Suprapubic skin (tissue), 4 donors: Measurements from ENCODE around the gene B4GALT5. TPM values are rescaled to one million over a fixed set of nuclear protein-coding genes. Genes with fewer than 3 reads are reported as not detected.
A peak's percentile ranks its signal among the peaks of the same experiment; 100 is the strongest.

ENCODE experiments used
- DNase-seq, 2 donors: peaks; one replicate each; pipeline ENCODE4 v3.0.0-alpha.2; 2019; ENCODE audit warnings: low spot score in 2 of 2
- H3K27ac ChIP-seq: fragments of 200-600 bp; sonication (generic); one replicate; pipeline ENCODE4 v1.5.1; 2019
- H3K27me3 ChIP-seq: fragments of 200-600 bp; sonication (generic); one replicate; pipeline ENCODE4 v1.5.1; 2019
- H3K36me3 ChIP-seq: fragments of 200-600 bp; sonication (generic); one replicate; pipeline ENCODE4 v1.5.1; 2019
- H3K4me1 ChIP-seq: fragments of 200-600 bp; sonication (generic); one replicate; pipeline ENCODE4 v1.5.1; 2019
- H3K4me3 ChIP-seq: fragments of 200-600 bp; sonication (generic); one replicate; pipeline ENCODE4 v1.5.1; 2019; ENCODE audit warnings: mild to moderate bottlenecking
- H3K9me3 ChIP-seq: fragments of 200-600 bp; sonication (generic); one replicate; pipeline ENCODE4 v1.5.1; 2019
- EP300 ChIP-seq: sonication (generic); formaldehyde crosslinking; IDR thresholded peaks from one replicate; pipeline ENCODE4 v1.6.1; 2017; ENCODE audit warnings: antibody characterized with exemption
- POLR2A ChIP-seq, 2 donors: fragments of 450-650 bp; IDR thresholded peaks; one replicate each; pipeline ENCODE4 v1.6.1; 2017; ENCODE audit warnings: antibody characterized with exemption in 2 of 2, mild to moderate bottlenecking in 2 of 2, moderate library complexity in 2 of 2
- POLR2AphosphoS5 ChIP-seq, 3 donors: sonication (generic); formaldehyde crosslinking; IDR thresholded peaks; one replicate each; pipeline ENCODE4 v1.6.1; 2017; ENCODE audit warnings: antibody characterized with exemption in 3 of 3
- WGBS: methylation state at CpG from one replicate; pipeline ENCODE4 v1.1.5; 2018; 5-methylcytosine and 5-hydroxymethylcytosine counted together
- total RNA-seq, 4 donors: library from RNA; depleted of rRNA; stranded (reverse); fragments of >200 nt; gene quantifications; one replicate each; pipeline ENCODE4 v1.1.0, GENCODE V29; 2016
- TF ChIP-seq, protein P1 (sequence below), 2 donors: fragments of 200-600 bp in 1 of 2; fragments of 450-650 bp in 1 of 2; sonication (generic) in 1 of 2; IDR thresholded peaks; one replicate each; pipeline ENCODE4 v1.5.1; 2016 to 2019; ENCODE audit warnings: antibody characterized with exemption in 2 of 2, mild to moderate bottlenecking in 1 of 2, moderate library complexity in 1 of 2

The B4GALT5 gene
- total RNA-seq, 4 donors from 2014 or later, result 8.8 to 12.7 (median 10.1) TPM

DNA sequence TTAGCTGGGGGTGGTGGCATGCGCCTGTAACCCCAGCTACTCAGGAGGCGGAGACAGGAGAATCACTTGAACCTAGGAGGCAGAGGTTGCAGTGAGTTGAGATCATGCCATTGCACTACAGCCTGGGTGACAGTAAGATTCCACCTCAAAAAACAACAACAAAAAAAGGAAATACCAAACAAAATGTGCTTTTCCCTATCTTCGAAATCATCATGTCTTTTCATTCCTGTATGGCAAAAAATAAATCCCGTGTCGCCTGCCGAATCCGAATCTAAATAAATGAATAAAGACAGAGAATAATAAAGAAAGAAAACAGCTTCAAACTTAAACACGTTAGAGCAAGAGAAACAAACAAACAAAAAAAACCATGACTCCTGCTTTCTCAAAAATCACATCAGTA is 11.8 kb downstream of the B4GALT5 start:
- WGBS, result 90% methylated on average over 8 of the region's 8 CpGs
- H3K4me3 ChIP-seq, result no peak overlapping the region
- no peaks in the 10 kb centered on the region for H3K27me3 ChIP-seq
- no peak for DNase-seq
- H3K36me3 ChIP-seq, result no peaks in the 10 kb centered on the region
- H3K9me3 ChIP-seq, result no peaks in the 10 kb centered on the region
- TF ChIP-seq, protein P1, sequence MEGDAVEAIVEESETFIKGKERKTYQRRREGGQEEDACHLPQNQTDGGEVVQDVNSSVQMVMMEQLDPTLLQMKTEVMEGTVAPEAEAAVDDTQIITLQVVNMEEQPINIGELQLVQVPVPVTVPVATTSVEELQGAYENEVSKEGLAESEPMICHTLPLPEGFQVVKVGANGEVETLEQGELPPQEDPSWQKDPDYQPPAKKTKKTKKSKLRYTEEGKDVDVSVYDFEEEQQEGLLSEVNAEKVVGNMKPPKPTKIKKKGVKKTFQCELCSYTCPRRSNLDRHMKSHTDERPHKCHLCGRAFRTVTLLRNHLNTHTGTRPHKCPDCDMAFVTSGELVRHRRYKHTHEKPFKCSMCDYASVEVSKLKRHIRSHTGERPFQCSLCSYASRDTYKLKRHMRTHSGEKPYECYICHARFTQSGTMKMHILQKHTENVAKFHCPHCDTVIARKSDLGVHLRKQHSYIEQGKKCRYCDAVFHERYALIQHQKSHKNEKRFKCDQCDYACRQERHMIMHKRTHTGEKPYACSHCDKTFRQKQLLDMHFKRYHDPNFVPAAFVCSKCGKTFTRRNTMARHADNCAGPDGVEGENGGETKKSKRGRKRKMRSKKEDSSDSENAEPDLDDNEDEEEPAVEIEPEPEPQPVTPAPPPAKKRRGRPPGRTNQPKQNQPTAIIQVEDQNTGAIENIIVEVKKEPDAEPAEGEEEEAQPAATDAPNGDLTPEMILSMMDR (IDR thresholded peaks at IDR 0.05), result no peak
- no peak for TF ChIP-seq EP300
- TF ChIP-seq POLR2AphosphoS5 (IDR thresholded peaks at IDR 0.05), result no peak
- no peak for TF ChIP-seq POLR2A (IDR thresholded peaks at IDR 0.05)
- no peak overlapping the region for H3K27ac ChIP-seq
- peaks cover 41% of the 10 kb centered on the region for H3K4me1 ChIP-seq

DNA sequence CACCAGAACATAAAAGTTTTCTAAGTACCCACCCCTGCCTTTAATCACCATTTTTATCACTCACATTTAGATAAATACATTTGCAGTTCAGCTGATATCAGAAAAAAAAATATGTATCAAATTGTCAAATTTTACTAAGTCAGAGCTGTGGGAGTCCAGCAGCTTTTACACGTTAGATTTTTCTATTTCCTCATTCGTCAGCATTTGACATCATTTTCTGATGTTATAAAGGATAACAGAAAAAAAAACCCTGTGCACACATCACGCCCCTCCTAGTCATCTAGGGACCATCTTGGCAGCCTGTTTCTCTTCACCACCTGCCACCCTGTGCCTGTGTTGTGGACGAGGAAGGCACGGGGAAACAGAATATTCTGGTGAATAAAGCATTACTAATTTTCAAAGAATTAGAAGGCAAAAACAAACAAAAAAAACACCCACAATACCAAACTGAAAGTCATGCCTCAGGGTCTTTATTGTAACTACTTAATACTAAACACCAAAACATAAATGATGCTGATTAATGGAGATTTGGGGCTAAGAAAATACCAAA is 12.4 kb downstream of the B4GALT5 start:
- Histone ChIP-seq H3K36me3 (no peaks in the 10 kb centered on the region), H3K27me3 (no peaks in the 10 kb centered on the region), H3K27ac (no peak overlapping the region), H3K4me3 (no peak overlapping the region), H3K9me3 (no peaks in the 10 kb centered on the region), H3K4me1 (peaks cover 41% of the 10 kb centered on the region)
- WGBS, result 52% methylated on average over 5 of the region's 5 CpGs
- DNase-seq, result no peak
- TF ChIP-seq POLR2AphosphoS5 (IDR thresholded peaks at IDR 0.05) (no peak), POLR2A (IDR thresholded peaks at IDR 0.05) (no peak)

DNA sequence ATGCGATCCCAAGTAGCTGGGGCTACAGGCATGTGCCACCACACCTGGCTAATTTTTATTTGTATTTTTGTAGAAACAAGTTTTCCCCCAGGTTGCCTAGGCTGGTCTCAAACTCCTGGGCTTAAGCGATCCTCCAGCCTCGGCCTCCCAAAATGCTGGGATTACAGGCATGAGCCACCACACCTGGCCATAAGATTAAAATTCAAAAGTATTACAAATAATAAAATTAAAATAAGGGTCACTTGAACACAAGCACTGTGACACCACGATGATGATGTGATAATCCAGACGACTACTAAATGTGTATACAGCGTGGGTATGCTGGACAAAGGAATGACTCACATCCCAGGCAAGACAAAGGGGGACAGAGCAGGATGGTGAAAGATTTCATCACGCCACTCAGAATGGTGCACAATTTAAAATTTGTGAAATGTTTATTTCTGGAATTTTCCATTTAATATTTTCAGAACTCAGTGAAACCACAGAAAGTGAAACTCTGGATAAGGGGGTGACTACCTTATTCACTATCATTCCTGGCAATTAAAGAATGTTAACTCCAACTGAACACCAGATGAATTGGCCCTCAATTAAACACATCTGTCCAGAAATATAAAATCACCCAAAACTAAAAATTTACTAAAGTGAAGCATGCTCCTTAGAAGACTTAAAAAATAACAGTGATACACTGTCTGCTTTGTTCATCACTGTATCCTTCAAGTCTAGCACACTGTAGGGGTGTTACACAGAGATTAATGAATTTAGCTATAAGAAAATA is 13.1 kb downstream of the B4GALT5 start:
- Histone ChIP-seq H3K9me3 (no peaks in the 10 kb centered on the region), H3K36me3 (no peaks in the 10 kb centered on the region), H3K4me3 (no peak overlapping the region), H3K27ac (no peak overlapping the region), H3K27me3 (no peaks in the 10 kb centered on the region), H3K4me1 (peaks cover 44% of the 10 kb centered on the region)
- TF ChIP-seq POLR2AphosphoS5 (IDR thresholded peaks at IDR 0.05) (peak in 1 of 3 donors; percentile 39), EP300 (no peak)
- WGBS, result 67% methylated on average over 7 of the region's 7 CpGs
- DNase-seq, result no peak

DNA sequence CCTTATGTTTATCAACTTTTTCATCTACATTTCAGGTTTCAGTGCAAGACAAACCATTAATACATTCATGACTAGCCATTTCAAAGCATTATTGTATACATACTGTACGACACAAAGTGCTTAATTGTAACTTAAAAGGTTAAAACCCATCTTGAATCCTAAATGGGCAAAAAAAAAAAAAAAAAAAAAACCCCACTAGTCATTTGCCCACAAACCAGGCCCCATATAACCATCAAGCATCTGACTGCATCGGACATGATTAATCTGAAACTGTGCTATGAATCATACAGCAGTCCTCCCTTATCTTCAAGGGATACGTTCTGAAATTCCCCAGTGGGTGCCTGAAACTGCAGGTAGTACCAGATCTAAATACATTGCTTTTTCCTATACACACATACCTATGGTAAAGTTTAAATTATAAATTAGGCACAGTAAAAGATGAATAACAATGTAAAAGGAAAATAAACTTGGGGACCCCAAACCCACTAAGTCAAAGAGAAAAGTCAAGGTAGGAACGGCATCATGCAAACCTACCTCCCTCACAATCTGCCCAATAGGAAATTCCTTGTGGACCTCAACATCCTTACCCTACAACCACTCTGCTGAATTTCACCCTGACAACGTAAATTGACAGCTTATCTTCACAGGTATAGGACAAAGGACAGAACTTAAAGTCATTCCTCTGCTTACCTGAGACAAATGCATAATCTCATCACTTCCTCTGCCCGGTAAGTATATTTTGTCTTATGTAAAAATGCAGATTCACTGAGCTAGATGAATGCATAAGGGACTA is 14.3 kb downstream of the B4GALT5 start:
- peaks cover 43% of the 10 kb centered on the region for H3K4me1 ChIP-seq
- H3K4me3 ChIP-seq, result no peak overlapping the region
- DNase-seq, result no peak
- no peak for TF ChIP-seq POLR2A (IDR thresholded peaks at IDR 0.05)
- TF ChIP-seq POLR2AphosphoS5 (IDR thresholded peaks at IDR 0.05), result no peak
- TF ChIP-seq EP300, result no peak
- TF ChIP-seq, protein P1 (IDR thresholded peaks at IDR 0.05), result no peak
- no peaks in the 10 kb centered on the region for H3K36me3 ChIP-seq
- no peaks in the 10 kb centered on the region for H3K9me3 ChIP-seq
- 67% methylated on average over 6 of the region's 6 CpGs for WGBS
- no peak overlapping the region for H3K27ac ChIP-seq
- no peaks in the 10 kb centered on the region for H3K27me3 ChIP-seq

DNA sequence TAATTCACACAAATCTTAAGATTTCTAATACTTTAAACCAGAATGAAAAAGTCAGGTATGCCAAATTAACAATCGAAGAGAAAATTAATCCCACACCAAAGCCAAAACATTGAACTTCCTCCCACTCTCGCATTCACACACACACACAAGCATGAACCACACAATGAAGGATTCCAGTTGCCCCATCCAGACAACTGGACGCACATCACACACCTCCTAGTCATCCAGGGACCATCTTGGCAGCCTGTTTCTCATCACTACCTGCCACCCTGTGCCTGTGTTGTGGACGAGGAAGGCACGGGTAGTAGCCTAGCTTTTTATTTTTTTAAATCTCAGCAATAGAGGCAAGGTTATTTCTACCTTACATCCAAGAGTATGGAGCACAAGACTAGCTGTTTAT is 15.2 kb downstream of the B4GALT5 start:
- Histone ChIP-seq H3K4me1 (peaks cover 42% of the 10 kb centered on the region), H3K9me3 (no peaks in the 10 kb centered on the region), H3K36me3 (no peaks in the 10 kb centered on the region), H3K4me3 (no peak overlapping the region), H3K27ac (no peak overlapping the region), H3K27me3 (no peaks in the 10 kb centered on the region)
- DNase-seq, result no peak
- TF ChIP-seq, protein P1 (IDR thresholded peaks at IDR 0.05), result no peak
- no peak for TF ChIP-seq POLR2AphosphoS5 (IDR thresholded peaks at IDR 0.05)
- no peak for TF ChIP-seq EP300
- 82% methylated on average over 5 of the region's 5 CpGs for WGBS

DNA sequence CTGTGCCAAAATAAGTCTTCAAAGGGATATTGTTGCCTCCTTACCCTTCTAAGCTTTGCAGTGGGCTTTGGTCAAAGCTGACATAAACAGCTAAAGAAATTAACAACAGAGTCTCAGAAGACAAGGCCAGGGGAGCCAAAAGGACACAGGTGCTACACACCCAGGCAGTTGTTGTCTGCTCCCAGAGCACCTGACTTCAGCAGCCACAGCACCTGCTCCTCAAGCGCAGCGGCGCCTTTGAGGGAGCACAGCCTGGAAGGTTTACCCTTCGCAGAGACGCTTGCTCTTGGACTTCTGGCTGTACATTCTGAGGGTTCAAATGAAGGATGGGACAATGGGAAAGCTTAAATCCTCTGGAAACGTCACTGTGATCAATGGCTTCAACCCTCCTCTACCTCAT is 16.6 kb downstream of the B4GALT5 start:
- H3K4me3 ChIP-seq, result no peak overlapping the region
- DNase-seq, result no peak
- no peak overlapping the region for H3K27ac ChIP-seq
- WGBS, result 81% methylated on average over 6 of the region's 6 CpGs
- no peak for TF ChIP-seq POLR2AphosphoS5 (IDR thresholded peaks at IDR 0.05)
- TF ChIP-seq, protein P1 (IDR thresholded peaks at IDR 0.05), result no peak
- TF ChIP-seq EP300, result no peak
- TF ChIP-seq POLR2A (IDR thresholded peaks at IDR 0.05), result no peak
- no peaks in the 10 kb centered on the region for H3K36me3 ChIP-seq
- no peaks in the 10 kb centered on the region for H3K27me3 ChIP-seq
- no peaks in the 10 kb centered on the region for H3K9me3 ChIP-seq
- H3K4me1 ChIP-seq, result peaks cover 38% of the 10 kb centered on the region
